A204.1 (cell line): ENCODE data around the gene STAT2.
"Not testable (repeated sequence)": the region's sequence is repeated elsewhere in the genome, so short reads cannot be mapped to it uniquely, and the experiment has no call there.

Experiments used
- FAIRE-seq: peaks from 2 replicates; lab custom pipeline; 2012; peaks lifted over from hg19 to GRCh38; lab: Jason Lieb, UNC

STAT2 gene

DNA sequence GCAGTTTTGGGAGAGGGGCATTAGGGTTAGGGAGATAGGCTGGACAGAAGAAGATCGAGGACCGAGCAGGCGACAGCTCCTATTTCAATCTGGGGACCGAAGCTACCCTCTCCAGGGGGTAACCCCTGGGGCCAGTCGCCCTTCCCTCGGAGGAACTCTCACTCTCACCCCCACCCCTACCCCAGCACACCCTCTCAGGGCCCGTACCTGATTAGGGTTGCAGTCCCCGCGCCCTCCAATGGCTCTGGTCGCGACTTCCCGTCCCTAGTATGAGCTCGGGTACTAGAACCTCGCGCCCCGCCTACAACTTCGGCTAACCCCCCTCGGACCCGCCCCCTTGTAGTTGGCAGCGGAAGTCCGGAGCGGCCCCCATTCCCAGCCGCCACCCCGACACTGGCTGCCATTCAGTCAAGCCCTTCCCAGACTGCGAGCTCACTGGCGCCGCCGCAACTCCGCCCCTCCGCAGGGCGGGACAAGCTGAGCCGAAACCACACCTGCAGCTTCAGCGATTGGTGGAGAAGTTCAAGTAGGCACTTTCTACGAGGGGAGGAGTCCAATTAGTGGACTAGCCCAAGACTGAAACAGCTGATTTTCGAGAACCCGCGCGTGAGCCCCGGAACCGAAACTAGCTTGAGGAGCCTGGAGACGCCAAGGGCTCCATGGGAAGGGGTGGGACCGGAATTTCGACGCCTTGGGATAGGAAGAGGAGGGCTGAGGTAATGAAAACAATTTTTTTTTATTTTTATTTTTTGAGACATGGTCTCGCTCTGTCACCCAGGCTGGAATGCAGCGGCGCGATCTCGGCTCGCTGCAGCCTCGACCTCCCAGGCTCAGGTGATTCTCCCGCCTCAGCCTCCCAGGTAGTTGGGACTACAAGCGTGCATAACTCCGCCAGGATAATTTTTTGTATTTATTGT is at the start of gene STAT2:
Gene STAT2, minus strand, starts transcription at position 257 of the 917 bp plus-strand sequence. CDS start 3,536 bp downstream, outside the sequence.
- peak; percentile 100 for FAIRE-seq

DNA sequence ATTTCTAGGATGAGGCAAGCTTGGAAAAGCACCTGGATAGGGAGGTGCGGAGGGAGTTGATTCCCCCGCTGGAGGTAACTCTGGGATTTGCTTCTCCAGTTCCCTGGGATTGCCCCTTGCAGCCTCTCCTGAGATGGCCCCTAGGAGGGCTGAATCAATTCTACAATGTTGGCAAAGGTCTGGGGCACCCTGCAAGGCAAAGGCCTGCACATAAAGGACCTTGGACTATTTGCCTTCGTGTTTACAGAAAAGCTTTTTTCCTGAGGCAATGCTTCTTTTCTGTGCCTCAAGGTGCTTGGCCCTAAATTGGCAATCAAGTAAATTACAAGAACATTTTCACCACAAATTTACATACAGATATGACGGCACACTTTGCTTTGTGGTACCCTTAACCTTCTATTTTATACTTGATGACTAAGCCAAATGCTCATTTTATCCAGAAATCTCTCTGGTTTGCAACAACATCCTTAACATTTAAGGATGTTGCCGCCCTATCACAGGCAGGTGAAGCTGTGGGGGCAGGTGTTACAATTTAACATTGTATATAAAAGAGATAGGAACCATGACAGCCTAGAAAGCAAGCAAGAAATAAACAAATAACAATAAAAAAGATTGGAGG is 49.0 kb upstream of the STAT2 start:
- FAIRE-seq = no peak

DNA sequence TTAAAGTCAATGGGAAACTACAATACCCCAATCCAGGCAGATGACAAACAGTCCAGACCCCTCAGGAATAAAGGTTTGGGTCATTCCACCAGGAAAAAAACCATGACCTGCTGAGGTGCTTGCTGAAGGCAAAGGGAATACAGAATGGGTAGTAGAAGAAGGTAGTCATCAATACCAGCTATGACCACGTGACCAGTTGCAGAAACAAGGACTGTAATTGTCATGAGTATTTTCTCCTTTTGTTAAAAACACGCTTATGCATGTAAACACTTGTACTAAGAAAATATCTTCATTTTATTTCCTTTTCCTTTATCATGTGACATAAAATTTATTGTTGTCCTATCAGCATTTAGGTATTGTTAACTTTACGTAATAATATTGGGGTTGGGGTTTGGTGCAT is 44.3 kb upstream of the STAT2 start:
- FAIRE-seq = not testable (repeated sequence)

DNA sequence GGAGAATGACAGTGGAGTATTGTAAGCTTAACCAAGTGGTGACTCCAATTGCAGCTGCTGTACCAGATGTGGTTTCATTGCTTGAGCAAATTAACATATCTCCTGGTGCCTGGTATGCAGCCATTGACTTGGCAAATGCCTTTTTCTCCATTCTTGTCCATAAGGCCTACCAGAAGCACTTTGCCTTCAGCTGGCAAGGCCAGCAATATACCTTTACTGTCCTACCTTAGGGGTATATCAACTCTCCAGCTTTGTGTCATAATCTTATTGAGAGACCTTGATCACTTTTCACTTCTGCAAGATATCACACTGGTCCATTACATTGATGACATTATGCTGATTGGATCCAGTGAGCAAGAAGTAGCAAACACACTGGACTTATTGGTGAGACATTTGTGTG is 41.7 kb upstream of the STAT2 start:
- FAIRE-seq = not testable (repeated sequence)

GRCh38 chr12:56401125-56401524 is 41.2 kb upstream of the STAT2 start:
- not testable (repeated sequence) for FAIRE-seq

- FAIRE-seq = not testable (repeated sequence)
Observed at GRCh38 chr12:56399466-56399865, 39.6 kb upstream of the STAT2 start.

DNA sequence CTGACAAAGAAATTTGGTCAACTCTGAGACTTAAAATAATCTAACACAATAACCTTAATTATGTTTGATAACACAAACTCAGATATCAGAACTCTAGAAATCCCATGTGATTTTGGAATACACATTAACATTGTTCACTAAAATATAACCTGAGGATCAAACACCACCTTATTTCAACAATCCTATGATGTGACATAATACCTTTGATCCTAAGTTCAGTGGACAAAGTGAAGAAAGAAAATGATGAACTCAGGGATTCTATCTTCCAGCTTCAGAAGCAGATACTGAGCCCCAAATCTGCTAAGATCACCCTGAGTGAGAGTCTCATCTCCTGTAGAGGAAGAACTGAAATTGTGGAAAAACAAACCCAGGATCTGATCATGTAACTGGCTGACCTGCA is 38.4 kb upstream of the STAT2 start:
- no peak for FAIRE-seq

DNA sequence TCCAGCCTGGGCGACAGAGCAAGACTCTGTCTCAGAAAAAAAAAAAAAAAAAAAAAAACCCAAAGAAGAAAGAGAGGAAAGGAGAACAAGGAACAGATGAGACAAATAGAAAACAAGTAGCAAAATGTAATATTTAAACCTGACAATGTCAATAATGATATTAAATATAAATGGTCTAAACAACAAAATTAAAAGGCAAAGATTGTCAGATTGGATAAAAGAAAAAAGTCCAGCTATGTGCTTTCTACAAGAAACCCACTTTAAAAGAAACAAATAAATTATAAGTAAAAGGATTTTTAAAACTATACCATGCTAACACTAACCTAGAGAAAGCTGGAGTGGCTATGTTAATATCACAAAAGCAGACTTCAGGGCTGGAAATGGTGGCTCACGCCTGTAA is 32.4 kb upstream of the STAT2 start:
- FAIRE-seq = no peak

GRCh38 chr12:56391721-56392120 is 31.8 kb upstream of the STAT2 start:
- no peak for FAIRE-seq

- FAIRE-seq = no peak
Observed at GRCh38 chr12:56389412-56389811, 29.5 kb upstream of the STAT2 start.

DNA sequence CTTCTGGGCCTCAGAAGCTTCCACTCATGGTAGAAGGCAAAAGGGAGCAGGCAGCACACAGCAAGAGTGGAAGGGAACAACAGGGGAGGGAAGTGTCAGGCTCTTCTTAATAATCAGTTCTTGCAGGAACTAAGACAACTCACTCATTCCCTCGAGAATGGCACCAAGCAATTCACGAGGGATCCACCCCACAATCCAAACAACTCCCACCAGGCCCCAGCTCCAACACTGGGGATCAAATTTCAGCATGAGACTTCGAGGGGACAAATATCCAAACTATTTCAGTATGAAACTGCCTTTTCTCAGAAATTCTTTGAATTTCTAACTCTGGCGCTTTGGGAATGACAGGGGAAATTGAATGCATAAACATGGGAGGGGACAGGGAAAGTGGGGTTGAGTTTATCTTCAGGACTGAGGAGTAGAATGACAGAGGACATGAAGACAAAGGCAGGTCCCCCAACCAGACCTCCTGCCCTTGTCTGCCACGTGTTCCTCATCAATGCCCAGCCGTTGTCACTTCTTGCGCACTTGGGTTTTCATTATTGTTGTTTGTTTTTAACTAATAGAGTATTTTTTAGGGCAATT is 27.3 kb upstream of the STAT2 start:
- no peak for FAIRE-seq

DNA sequence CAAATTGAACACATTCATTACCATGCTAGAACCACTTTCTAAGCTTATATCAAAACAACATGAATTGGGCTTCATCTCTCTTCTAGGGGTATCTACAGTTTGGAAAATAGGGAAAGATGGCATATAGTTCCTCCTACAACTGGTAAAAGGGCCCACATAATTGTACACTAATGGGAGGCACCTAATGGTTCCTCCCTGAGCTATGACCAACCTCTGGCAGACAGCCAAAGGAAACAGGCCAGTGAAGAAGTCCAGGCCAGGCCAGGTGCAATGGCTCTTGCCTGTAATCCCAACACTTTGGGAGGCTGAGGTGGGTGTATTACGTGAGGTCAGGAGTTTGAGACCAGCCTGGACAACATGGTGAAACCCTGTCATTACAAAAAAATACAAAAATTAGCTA is 26.0 kb upstream of the STAT2 start:
- no peak for FAIRE-seq

DNA sequence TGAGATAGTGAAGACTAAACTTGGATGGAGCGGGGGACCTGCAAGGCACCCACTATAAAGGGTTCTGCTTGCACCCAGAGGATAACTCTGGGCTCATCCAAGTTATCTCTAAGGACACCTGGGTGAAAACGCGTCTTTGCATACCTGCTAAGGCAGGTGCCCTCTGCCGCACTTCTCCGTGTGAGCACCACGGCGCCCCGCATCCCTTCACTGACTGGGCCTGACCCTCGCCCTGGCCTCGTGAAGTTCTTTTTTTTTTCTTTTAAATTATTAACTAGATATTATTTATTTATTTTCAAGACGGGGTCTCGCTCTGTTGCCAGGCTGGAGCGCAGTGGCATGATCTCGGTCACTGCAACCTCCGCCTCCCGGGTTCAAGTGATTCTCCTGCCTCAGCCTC is 22.7 kb upstream of the STAT2 start:
- FAIRE-seq = no peak

DNA sequence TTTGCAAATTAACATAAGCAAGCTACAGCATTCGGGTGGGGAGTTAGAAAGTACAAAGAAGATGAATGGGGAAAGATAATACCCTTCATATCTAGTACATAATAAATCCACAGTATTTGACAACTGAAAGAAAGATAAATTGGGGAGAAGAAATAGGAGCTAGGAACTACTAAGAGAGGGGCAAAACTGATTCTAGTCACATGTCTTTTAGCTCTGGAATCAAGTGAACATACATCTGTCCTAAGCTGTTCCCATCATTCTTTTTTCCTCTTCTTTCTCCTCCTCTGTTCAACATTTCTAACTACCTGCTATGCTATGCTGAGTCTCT is 18.0 kb upstream of the STAT2 start:
- FAIRE-seq = no peak

- no peak for FAIRE-seq
Observed at GRCh38 chr12:56377310-56377988, 17.5 kb upstream of the STAT2 start.

DNA sequence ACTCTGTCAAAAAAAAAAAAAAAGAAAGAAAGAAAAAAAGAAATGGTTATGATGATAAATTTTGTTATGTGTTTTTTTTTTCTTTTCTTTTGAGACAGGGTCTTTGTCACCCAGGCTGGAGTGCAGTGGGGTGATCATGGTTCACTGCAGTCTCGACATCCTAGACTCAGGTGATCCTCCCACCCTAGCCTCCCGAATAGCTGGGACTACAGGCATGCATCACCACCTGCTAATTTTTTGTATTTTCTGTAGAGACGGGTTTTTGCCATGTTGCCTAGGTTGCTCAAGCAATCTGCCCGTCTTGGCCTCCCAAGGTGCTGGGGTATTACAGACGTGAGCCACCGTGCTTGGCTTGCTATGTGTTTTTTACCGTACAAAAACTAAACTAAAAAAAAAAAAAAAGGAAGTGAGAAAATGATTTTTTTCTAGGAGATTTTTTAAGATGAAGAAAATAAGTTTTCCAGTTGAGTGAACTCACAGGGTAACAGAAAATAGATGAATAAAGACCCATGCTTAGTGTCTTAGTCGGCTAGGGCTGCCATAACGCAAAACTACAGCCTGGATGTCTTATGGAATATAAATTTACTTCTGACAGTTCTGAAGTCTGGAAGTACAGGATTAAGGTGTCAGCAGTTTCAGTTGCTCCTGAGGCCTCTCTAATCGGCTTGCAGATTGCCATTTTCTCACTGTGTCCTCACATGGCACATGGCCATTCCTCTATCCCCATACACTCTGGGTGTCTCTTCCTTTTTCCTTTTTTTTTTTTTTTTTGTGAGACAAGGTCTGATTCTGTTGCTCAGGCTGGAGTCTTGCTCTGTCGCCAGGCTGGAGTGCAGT is 15.9 kb upstream of the STAT2 start:
- no peak for FAIRE-seq

DNA sequence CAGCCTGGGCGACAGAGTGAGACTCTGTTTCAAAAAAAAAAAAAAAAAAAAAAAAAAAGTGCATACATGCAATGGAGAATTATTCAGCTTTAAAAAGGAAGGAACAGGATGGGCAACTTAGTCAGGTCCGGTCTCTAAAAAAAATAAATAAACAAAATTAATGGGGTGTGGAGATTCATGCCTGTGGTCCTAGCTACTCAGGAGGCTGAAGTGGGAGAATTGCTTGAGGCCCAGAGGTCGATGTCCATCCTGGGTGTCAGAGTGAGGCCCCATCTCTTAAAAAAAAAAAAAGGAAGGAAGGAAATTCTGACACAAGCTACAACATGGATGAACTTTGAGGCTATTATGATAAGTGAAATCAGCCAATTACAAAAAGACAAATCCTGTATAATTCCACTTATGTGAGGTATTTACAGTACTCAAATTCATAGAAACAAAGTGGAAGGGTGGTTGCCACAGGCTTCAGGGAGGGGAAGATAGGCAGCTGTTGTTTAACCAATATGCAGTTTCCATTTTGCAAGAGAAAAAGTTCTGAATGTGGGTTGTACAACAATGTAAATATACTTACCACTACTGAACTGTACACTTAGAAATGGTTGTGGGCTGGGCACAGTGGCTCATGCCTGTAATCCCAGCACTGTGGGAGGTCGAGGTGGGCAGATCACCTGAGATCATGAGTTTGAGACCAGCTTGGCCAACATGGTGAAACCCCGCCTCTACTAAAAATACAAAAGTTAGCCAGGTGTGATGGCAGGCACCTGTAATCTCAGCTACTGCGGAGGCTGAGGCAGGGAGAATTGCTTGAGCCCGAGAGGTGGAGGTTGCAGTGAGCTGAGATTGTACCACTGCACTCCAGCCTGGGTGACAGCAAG is 15.1 kb upstream of the STAT2 start:
- no peak for FAIRE-seq

- FAIRE-seq = no peak
Observed at GRCh38 chr12:56373515-56373914, 13.6 kb upstream of the STAT2 start.

- no peak for FAIRE-seq
Observed at GRCh38 chr12:56366948-56367347, 7.0 kb upstream of the STAT2 start.

- no peak for FAIRE-seq
Observed at GRCh38 chr12:56362130-56363059, 2.5 kb upstream of the STAT2 start, which contains the start of gene APOF. TSS of gene APOF (minus strand) at chr12:56362857. CDS start at chr12:56362745, 112 bp downstream.
